ENCODE measurements around the gene NXPH2.

GRCh38 chr2:138777996-138778395 is 2.2 kb downstream of the NXPH2 start:
- TF ChIP-seq YY1 (IDR thresholded peaks at IDR 0.05; ENCODE audit: insufficient read depth, insufficient read length) (no peak), ZNF274 (IDR thresholded peaks at IDR 0.05; ENCODE audit: low read depth, low read length) (no peak), SUZ12 (IDR thresholded peaks at IDR 0.05; ENCODE audit: extremely low read depth, insufficient read depth, insufficient read length) (no peak)

Measured in NT2/D1 (cell line).